GM12872 (cell line): ENCODE data around the gene MGLL.

ENCODE experiments used
- TF ChIP-seq, protein P1 (sequence below): IDR thresholded peaks from 3 replicates; pipeline ENCODE4 v1.5.1; 2011; ENCODE audit warnings: low read depth, mild to moderate bottlenecking, low read length, moderate library complexity; ENCODE audit not compliant: insufficient read depth

Gene MGLL

DNA sequence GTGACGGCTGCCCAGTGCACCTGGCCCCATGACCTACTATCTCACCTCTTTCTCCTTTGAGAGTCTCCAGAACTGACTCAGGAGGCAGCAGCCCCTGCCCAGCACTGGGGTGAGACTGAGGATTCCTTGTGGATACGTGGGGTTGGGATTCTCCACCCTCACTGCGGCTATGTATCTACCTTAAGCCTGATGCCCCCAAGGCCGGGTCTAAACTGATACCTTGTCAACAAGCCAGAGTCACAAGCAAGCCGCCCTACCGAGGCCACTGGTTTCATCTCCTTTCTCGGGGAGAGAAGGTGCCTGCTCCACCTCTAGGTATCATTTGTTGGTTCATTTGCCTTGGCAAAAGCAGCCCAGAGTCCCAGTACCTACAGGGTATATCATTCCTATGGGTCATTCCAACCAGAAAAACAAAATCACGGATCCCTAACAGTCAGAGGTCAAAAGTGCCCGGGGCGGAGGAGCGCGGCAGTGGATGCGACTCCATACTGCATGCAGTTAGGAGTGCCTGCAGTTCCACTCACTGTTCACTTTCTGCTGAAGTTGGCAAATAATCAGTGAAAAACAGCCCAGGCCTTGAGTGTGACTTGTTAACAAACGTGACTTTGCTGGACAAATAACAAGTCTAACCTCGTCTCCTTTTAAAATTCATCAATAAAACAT, 102.0 kb downstream of the MGLL start:
- TF ChIP-seq, protein P1, sequence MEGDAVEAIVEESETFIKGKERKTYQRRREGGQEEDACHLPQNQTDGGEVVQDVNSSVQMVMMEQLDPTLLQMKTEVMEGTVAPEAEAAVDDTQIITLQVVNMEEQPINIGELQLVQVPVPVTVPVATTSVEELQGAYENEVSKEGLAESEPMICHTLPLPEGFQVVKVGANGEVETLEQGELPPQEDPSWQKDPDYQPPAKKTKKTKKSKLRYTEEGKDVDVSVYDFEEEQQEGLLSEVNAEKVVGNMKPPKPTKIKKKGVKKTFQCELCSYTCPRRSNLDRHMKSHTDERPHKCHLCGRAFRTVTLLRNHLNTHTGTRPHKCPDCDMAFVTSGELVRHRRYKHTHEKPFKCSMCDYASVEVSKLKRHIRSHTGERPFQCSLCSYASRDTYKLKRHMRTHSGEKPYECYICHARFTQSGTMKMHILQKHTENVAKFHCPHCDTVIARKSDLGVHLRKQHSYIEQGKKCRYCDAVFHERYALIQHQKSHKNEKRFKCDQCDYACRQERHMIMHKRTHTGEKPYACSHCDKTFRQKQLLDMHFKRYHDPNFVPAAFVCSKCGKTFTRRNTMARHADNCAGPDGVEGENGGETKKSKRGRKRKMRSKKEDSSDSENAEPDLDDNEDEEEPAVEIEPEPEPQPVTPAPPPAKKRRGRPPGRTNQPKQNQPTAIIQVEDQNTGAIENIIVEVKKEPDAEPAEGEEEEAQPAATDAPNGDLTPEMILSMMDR: no peak

DNA sequence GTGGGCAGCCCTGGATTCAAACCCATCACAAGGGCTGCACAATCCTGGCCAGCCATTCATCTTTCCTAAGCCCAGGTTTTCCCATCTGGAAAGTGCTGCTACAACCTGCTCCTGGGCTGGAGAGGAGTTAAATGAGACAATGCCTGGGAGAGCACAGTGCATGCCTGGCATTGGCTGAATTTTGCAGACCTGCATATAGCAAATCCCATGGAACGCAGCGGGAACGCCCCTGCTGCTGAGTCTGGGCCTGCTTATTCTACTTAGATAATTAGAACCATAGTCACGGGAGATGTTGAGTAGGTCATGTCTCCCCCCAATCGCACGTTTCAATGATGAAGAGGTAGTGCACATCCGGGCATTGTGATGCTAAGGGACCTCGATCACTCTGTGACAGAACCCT, 102.9 kb downstream of the MGLL start:
- TF ChIP-seq, protein P1: no peak

DNA sequence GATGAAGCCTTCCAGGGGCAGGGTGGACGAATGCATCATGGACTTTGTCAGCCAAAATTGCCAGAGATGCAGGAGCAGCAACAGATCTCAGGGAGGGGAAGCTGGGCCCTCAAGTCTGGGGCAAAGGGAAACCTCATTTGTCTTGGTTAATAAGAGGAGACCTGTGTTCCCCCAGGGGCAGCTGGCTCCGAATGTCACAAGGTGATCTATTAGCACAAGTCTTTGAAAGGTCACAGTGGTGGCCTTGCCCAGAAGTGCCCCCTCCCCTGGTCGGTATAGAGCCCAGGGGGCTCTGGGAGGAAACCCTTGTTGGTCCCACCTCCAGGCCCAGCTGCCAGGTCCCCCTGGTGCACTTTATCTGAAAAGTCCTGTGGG, 103.4 kb downstream of the MGLL start:
- TF ChIP-seq, protein P1: no peak

DNA sequence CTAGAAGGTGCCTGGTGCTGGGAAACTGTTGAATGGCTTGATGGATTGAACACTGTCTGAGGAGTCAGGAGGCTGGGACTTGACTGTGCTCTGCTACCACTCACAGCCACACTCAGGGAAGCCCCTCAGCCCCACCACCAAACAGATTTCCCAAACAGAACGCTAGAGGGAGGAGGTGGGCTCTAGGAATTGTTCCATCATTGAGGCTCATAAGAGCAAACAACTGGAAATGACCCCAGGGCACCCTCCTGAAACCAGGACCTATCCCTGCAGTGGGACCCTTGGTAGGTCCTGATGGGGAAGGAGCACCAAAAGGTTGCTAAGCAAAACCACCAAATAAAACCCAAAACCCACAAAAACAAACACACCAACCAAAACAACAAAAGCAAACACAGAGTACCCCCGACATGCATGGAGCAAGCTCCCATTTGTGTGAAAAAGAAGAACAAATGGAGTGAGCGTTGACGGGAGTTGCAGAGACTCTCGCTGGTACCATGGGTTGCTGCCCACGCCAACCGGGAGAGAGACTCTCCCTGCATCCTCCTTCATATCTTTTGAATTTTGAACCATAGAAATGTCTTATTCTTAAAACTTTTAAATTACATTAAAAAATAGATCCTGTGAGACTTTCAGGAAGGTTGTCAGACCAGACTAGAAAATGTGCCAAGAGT, 103.9 kb downstream of the MGLL start:
- TF ChIP-seq, protein P1: no peak

GRCh38 chr3:127717357-127718244, 104.7 kb downstream of the MGLL start:
- TF ChIP-seq, protein P1: no peak

DNA sequence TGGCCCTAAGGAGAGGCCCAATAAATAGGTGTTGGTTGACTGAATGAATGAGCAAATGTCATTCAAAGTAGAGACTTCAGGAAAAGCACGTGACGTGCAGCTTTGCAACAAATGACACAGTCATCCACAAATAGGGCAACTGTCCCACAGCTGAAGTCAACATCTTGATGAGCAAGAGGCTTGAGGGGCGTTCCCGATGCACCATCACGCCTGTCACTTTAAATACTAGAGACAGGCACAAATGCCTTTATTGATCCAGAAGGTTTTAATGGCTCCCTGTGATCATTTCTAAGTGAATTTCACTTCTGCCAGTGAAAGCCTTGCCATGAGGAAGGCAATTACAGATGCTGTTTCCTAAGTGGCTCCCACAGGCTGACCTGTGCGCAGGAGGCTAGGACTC, 105.9 kb downstream of the MGLL start:
- TF ChIP-seq, protein P1: no peak

DNA sequence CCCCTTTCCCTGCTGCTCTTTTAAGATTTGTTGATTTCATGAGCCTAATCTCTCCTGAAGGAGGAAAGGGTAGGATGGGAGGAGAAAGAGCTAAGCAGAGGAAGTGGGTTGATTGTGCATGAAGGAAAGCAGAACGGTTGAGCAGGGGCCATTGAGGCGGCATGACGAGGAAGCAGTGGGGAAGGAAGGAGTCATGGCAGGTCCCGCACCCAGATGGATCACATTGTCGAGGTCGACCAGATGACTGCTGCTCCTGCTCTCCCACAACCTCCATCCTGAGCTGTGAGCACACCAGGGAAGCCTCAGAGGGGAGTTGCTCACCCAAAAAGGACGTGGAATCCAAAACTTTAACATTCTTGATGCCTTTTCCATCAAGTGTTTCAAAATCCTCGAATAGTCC, 106.8 kb downstream of the MGLL start:
- TF ChIP-seq, protein P1: no peak
